22Rv1 (cell line): ENCODE measurements around the gene TMEM205.

Experiments used
- CTCF ChIP-seq: fragments of 450-650 bp; IDR thresholded peaks from 2 replicates; pipeline ENCODE4 v1.5.1; 2017; ENCODE audit warnings: mild to moderate bottlenecking
- ZFX ChIP-seq: fragments of 450-650 bp; IDR thresholded peaks from 2 replicates; pipeline ENCODE4 v1.6.1; 2017; ENCODE audit warnings: antibody characterized with exemption, borderline replicate concordance

GRCh38 chr19:11325544-11325943, 20.5 kb downstream of the TMEM205 start:
- TF ChIP-seq CTCF (no peak), ZFX (no peak)
